ENCODE data around the gene ZC3H12A.

GRCh38 chr1:37493336-37494098 is 19.1 kb downstream of the ZC3H12A start:
- TF ChIP-seq, protein P1, sequence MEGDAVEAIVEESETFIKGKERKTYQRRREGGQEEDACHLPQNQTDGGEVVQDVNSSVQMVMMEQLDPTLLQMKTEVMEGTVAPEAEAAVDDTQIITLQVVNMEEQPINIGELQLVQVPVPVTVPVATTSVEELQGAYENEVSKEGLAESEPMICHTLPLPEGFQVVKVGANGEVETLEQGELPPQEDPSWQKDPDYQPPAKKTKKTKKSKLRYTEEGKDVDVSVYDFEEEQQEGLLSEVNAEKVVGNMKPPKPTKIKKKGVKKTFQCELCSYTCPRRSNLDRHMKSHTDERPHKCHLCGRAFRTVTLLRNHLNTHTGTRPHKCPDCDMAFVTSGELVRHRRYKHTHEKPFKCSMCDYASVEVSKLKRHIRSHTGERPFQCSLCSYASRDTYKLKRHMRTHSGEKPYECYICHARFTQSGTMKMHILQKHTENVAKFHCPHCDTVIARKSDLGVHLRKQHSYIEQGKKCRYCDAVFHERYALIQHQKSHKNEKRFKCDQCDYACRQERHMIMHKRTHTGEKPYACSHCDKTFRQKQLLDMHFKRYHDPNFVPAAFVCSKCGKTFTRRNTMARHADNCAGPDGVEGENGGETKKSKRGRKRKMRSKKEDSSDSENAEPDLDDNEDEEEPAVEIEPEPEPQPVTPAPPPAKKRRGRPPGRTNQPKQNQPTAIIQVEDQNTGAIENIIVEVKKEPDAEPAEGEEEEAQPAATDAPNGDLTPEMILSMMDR (IDR thresholded peaks at IDR 0.05; ENCODE audit: low read depth, low read length), result no peak
- TF ChIP-seq EZH2phosphoT487 (IDR thresholded peaks at IDR 0.05; ENCODE audit: low read depth), result no peak
